GM13976 (cell line): Measurements from ENCODE around the gene REXO5.

Source experiments
- DNase-seq: peaks from one replicate; pipeline ENCODE4 v3.0.0; 2012; ENCODE audit warnings: low spot score
- in situ Hi-C: fragments of 300-500 bp; cut with MboI; formaldehyde crosslinking; loops from one replicate; pipeline ENCODE4 v1.12.0; 2022; ENCODE audit warnings: low sequenced_read_pairs, mixed read lengths, inconsistent platforms; ENCODE audit not compliant: unreplicated experiment
- TF ChIP-seq, protein P1 (sequence below): IDR thresholded peaks from 2 replicates; pipeline ENCODE4 v1.5.1; 2012; ENCODE audit warnings: borderline replicate concordance, mild to moderate bottlenecking; ENCODE audit not compliant: insufficient read depth; ENCODE audit errors: extremely low read depth, missing control alignments, control extremely low read depth

Gene REXO5

DNA sequence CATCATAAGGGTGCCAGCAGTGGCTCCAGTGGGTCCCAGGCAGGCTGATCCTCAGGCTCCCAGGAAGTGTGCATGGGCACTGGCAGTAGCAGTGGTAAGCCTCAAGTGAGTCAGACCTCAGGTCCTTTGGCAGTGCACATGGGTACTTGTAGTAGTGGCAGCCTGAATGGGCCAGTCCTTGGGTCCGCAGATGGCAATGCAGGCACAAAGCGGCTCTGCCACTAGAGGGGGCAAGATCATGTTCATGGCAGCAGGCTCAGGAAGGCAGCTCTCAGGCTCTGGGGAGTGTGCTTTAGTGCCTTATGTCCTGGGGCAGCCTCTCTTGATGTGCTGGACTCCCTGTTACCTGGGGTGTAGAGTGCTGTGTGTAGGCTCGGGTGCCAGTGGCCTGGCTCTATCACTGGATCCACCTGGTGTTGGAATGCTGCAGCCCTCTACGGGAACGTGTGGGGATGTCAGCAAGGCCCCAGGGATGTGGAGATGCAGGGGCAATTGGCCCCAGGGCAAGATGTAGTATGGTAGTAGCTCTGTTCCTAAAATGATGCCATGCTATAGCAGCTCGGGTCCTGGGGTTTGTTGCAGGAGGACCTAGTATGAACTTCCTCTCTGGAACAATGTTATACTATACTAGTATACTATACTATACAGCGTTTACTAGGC is 31.5 kb upstream of the REXO5 start:
- in situ Hi-C loops: no loop called here
- DNase-seq: peak; percentile 50
- TF ChIP-seq, protein P1, sequence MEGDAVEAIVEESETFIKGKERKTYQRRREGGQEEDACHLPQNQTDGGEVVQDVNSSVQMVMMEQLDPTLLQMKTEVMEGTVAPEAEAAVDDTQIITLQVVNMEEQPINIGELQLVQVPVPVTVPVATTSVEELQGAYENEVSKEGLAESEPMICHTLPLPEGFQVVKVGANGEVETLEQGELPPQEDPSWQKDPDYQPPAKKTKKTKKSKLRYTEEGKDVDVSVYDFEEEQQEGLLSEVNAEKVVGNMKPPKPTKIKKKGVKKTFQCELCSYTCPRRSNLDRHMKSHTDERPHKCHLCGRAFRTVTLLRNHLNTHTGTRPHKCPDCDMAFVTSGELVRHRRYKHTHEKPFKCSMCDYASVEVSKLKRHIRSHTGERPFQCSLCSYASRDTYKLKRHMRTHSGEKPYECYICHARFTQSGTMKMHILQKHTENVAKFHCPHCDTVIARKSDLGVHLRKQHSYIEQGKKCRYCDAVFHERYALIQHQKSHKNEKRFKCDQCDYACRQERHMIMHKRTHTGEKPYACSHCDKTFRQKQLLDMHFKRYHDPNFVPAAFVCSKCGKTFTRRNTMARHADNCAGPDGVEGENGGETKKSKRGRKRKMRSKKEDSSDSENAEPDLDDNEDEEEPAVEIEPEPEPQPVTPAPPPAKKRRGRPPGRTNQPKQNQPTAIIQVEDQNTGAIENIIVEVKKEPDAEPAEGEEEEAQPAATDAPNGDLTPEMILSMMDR: peak; percentile 66

DNA sequence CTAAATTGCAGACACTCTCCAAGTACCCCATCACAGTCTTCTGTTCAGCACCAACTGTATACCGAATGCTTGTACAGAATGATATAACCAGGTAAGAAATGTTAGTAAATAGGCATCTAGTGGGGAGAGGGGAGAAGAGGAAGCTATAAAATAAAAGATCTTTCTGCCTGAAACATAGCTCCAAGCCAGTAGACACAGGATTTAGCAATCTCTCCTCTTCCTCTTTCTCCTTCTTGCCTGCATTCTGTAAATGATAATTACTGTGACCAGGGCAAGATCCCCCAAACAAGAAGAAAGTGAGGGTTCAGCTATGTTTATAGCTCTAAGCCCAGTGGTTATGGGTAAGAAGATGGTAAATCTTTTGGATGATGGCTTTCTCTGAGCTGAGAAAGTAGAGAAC is 24.6 kb upstream of the REXO5 start:
- in situ Hi-C loops: no loop called here
- TF ChIP-seq, protein P1: no peak
- DNase-seq: no peak

DNA sequence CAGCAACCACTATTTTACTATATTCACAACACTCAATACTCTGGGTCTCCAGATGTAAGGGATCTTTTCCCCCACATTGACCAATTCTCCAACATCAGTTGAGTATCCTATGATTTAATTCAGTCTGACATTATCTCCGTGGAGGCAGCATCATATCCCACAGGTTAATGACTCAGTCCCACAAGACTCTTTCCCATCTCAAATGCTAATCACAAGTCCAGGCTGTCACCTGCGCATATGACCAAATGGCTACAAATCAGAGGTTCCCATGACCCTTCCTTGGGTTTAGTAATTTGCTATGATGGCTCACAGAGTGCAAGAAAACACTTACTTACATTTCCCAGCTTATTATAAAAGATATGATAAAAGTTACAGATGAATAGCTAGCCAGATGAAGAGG is 23.9 kb upstream of the REXO5 start:
- TF ChIP-seq, protein P1: no peak
- no peak for DNase-seq
- in situ Hi-C loops: no loop called here

DNA sequence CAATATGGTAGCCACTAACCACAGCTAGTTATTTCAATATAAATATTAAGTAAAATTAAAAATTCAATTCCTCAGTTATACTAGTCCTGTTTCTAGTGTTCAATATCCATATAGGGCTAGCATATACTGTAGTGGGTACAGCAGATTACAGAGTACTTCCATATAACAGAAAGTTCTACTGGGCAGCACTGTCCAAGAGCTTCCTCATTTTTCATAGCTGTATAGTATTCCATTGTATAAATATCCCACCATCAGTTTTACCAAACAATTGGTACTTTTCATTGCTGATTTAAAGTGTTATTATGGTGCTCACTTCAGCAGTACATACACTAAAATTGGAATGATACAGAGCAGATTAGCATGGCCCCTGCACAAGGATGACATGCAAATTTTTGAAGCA is 22.1 kb upstream of the REXO5 start:
- no peak for DNase-seq
- in situ Hi-C loops: no loop called here
- TF ChIP-seq, protein P1: no peak

DNA sequence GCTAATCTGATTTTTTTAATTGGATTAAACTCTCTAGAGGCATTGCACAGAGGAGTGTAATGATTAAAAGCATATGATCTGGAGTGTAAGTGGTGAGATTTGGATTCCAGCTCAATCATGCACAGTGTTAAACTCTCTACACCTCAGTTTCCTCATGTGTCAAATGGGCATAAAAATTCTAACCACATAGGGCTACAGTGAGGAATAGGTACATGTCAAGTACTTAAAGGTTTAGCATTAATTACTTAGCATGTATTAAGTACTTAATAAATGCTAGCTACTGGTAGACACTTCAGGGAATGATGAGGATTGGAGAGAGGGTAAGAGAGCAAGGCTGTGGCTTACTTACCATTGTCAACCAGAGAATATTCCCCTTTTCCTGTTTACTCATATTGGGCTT is 17.2 kb upstream of the REXO5 start:
- no peak for DNase-seq
- TF ChIP-seq, protein P1: no peak
- in situ Hi-C loops: no loop called here

DNA sequence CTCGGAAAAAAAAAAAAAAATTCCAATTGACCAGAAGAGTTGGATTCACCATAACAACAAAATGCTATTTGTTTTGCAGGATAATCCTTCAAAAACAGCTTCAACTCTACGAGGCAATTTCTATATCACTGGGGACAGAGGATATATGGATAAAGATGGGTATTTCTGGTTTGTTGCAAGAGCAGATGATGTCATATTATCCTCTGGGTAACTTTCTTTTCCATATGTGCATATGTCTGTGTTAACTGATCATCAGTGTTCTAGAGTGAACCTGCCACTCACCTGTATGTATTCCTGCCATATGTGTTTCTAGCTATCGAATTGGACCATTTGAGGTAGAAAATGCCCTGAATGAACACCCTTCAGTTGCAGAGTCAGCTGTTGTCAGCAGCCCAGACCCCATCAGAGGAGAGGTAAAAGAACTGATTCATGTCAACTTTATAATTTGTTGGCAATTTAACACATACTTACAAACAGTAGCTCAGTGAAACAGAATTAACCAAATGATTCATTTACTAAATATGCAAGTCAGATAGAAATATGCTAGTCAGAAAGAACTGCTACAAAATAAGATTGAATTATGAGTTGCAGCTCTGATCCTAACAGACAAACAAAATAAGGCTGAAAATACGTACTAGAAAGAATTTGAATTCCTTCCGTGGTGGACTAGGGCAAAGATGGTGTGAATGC is 14.3 kb upstream of the REXO5 start:
- DNase-seq: no peak
- TF ChIP-seq, protein P1: no peak
- in situ Hi-C loops: no loop called here
